Loucy (cell line): ENCODE data around the gene LRRC34.

Source experiments
- EZH2phosphoT487 ChIP-seq: fragments of 200-600 bp; IDR thresholded peaks from 2 replicates; pipeline ENCODE4 v1.6.1; 2018; ENCODE audit warnings: antibody characterized with exemption, mild to moderate bottlenecking, moderate library complexity, borderline replicate concordance
- TF ChIP-seq, protein P1 (sequence below): fragments of 200-600 bp; sonication (generic); conservative IDR thresholded peaks from 2 replicates; pipeline ENCODE4 v1.5.1; 2014; ENCODE audit warnings: mild to moderate bottlenecking, antibody characterized with exemption, low read length

DNA sequence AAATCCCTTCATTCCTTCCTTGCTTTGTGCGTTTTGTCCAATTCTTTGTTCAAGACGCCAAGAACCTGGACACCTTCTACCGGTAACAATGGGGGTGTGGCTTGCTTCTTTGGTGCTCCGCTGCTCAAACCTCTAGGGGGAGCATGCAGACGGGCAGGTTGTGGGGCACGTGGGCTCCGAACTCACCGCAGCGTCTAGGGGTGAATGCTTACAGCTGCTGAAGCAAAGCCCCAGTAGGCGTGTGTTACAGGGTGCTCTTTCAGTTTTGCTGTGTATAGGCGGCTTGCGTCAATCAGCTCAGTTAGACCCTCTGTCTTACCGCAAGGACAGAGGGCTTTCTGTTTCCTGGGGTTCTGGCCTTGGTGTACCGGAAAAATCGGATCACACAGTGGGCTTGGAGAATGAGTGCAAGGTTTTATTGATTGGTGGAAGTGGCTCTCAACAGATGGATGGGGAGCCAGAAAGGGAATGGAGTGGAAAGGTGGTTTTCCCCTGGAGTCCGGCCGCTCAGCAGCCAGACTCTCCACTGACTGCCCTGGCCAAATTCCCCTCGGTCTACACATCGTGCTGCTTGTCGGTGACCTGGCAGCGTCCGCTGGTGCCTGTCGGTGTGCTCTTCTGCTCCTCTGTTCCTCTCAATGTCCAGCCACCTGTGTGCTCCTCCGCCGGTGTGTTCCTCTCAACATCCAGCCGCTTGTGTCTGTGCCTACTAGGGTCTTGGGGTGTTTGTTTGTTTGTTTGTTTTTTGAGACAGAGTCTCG is 1.2 kb upstream of the LRRC34 start:
- TF ChIP-seq, protein P1, sequence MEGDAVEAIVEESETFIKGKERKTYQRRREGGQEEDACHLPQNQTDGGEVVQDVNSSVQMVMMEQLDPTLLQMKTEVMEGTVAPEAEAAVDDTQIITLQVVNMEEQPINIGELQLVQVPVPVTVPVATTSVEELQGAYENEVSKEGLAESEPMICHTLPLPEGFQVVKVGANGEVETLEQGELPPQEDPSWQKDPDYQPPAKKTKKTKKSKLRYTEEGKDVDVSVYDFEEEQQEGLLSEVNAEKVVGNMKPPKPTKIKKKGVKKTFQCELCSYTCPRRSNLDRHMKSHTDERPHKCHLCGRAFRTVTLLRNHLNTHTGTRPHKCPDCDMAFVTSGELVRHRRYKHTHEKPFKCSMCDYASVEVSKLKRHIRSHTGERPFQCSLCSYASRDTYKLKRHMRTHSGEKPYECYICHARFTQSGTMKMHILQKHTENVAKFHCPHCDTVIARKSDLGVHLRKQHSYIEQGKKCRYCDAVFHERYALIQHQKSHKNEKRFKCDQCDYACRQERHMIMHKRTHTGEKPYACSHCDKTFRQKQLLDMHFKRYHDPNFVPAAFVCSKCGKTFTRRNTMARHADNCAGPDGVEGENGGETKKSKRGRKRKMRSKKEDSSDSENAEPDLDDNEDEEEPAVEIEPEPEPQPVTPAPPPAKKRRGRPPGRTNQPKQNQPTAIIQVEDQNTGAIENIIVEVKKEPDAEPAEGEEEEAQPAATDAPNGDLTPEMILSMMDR: peak; percentile 74
- TF ChIP-seq EZH2phosphoT487: no peak
